Smooth muscle cell (in vitro differentiated cells): ENCODE measurements around the gene MAST2. TPM values are rescaled to one million over a fixed set of nuclear protein-coding genes. Genes with fewer than 3 reads are reported as not detected.

ENCODE experiments used
- DNase-seq: peaks from one replicate; lab custom pipeline; 2025; ENCODE audit not compliant: unreplicated experiment; lab: John Stamatoyannopoulos, UW
- H2AFZ ChIP-seq: fragments of 200-600 bp; sonication (generic); 2 replicates; pipeline ENCODE4 v1.6.0; 2016; ENCODE audit warnings: antibody characterized with exemption, low read depth, mild to moderate bottlenecking
- H3F3A ChIP-seq: fragments of 200-600 bp; sonication (generic); 2 replicates; pipeline ENCODE4 v1.6.0; 2017; ENCODE audit warnings: antibody characterized with exemption, low read depth
- H3K27ac ChIP-seq: fragments of 200-600 bp; sonication (generic); 2 replicates; pipeline ENCODE4 v1.5.1; 2016; ENCODE audit warnings: low read depth, mild to moderate bottlenecking
- H3K27me3 ChIP-seq: fragments of 200-600 bp; sonication (generic); 2 replicates; pipeline ENCODE4 v1.6.1; 2016; ENCODE audit warnings: low read depth, mild to moderate bottlenecking
- H3K36me3 ChIP-seq: fragments of 200-600 bp; sonication (generic); 2 replicates; pipeline ENCODE4 v1.5.1; 2016; ENCODE audit warnings: low read depth
- H3K4me1 ChIP-seq: fragments of 200-600 bp; sonication (generic); 2 replicates; pipeline ENCODE4 v1.5.1; 2016; ENCODE audit warnings: low read depth
- H3K4me2 ChIP-seq: fragments of 200-600 bp; sonication (generic); 2 replicates; pipeline ENCODE4 v1.6.0; 2016; ENCODE audit warnings: mild to moderate bottlenecking
- H3K4me3 ChIP-seq: fragments of 200-600 bp; sonication (generic); 2 replicates; pipeline ENCODE4 v1.5.1; 2016; ENCODE audit warnings: mild to moderate bottlenecking
- H3K79me2 ChIP-seq: fragments of 200-600 bp; sonication (generic); 2 replicates; pipeline ENCODE4 v1.6.0; 2016; ENCODE audit warnings: low read depth, mild to moderate bottlenecking
- H3K9ac ChIP-seq: fragments of 200-600 bp; sonication (generic); 2 replicates; pipeline ENCODE4 v1.6.0; 2016; ENCODE audit warnings: low read depth
- H3K9me3 ChIP-seq: fragments of 200-600 bp; sonication (generic); replicated peaks from 2 replicates; pipeline ENCODE4 v1.5.1; 2016; ENCODE audit warnings: low read depth
- H4K20me1 ChIP-seq: fragments of 200-600 bp; sonication (generic); 2 replicates; pipeline ENCODE4 v1.6.0; 2016; ENCODE audit warnings: low read depth
- WGBS: methylation state at CpG from one replicate; pipeline ENCODE4 v1.1.7; 2016; ENCODE audit warnings: low lambda C conversion rate; 5-methylcytosine and 5-hydroxymethylcytosine counted together
- polyA plus RNA-seq: library from polyadenylated mRNA; unstranded; fragments of >200 nt; fragmentation: Nextera tagmentation; extraction: Ambion mirVana; gene quantifications from 2 replicates; pipeline ENCODE4 v1.2.1, GENCODE V29; 2016
- total RNA-seq: library from RNA; depleted of rRNA; stranded (reverse); fragments of >200 nt; gene quantifications from 2 replicates; pipeline ENCODE4 v1.2.3, GENCODE V29; 2014
- TF ChIP-seq, protein P1 (sequence below): fragments of 200-600 bp; sonication (generic); IDR thresholded peaks from 2 replicates; pipeline ENCODE4 v1.5.1; 2017; ENCODE audit warnings: borderline replicate concordance, mild to moderate bottlenecking, antibody characterized with exemption; ENCODE audit not compliant: insufficient read depth, poor library complexity, severe bottlenecking

MAST2 gene
- total and polyA plus RNA-seq, 2 experiments from 2014 or later, result 18.4 to 26.2 TPM

DNA sequence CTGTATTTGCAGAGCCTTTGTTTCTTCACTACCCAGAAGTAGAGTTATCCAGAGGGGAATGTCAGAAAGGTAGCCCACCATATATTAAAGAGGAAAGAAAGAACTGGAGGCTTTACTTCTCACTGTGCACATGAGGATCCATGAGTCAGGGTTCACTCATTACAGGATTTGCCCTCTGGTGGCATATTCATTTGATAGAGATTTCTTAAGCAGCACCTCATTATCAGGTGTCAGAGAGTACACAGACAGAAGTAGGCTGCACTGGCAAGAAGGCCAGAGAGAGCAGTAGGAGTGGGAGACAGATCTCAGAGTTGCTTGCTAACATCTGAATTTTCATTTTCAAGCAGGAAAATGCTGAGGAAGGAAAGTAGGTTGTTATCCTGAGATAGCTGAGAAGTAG lies 205.2 kb downstream of the MAST2 start:
- TF ChIP-seq, protein P1, sequence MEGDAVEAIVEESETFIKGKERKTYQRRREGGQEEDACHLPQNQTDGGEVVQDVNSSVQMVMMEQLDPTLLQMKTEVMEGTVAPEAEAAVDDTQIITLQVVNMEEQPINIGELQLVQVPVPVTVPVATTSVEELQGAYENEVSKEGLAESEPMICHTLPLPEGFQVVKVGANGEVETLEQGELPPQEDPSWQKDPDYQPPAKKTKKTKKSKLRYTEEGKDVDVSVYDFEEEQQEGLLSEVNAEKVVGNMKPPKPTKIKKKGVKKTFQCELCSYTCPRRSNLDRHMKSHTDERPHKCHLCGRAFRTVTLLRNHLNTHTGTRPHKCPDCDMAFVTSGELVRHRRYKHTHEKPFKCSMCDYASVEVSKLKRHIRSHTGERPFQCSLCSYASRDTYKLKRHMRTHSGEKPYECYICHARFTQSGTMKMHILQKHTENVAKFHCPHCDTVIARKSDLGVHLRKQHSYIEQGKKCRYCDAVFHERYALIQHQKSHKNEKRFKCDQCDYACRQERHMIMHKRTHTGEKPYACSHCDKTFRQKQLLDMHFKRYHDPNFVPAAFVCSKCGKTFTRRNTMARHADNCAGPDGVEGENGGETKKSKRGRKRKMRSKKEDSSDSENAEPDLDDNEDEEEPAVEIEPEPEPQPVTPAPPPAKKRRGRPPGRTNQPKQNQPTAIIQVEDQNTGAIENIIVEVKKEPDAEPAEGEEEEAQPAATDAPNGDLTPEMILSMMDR, result no peak
- H3K79me2 ChIP-seq, result no peaks in the 10 kb centered on the region
- H3F3A ChIP-seq, result no peaks in the 10 kb centered on the region
- H3K36me3 ChIP-seq, result peaks cover 15% of the 10 kb centered on the region
- DNase-seq, result no peak
- H3K4me2 ChIP-seq, result no peak overlapping the region
- H3K9ac ChIP-seq, result no peak overlapping the region
- H4K20me1 ChIP-seq, result no peaks in the 10 kb centered on the region
- no peaks in the 10 kb centered on the region for H3K4me1 ChIP-seq
- no peaks in the 10 kb centered on the region for H3K9me3 ChIP-seq
- no peak overlapping the region for H2AFZ ChIP-seq
- no peak overlapping the region for H3K27ac ChIP-seq
- H3K4me3 ChIP-seq, result no peak overlapping the region
- no peaks in the 10 kb centered on the region for H3K27me3 ChIP-seq

GRCh38 chr1:46010611-46011010 lies 207.2 kb downstream of the MAST2 start:
- Histone ChIP-seq H3K9me3 (no peaks in the 10 kb centered on the region), H3K27me3 (no peaks in the 10 kb centered on the region), H3K36me3 (peaks cover 15% of the 10 kb centered on the region), H3K4me1 (no peaks in the 10 kb centered on the region), H3K4me3 (no peak overlapping the region), H2AFZ (no peak overlapping the region), H3K9ac (no peak overlapping the region), H3K79me2 (no peaks in the 10 kb centered on the region), H3F3A (no peaks in the 10 kb centered on the region), H3K27ac (no peak overlapping the region), H4K20me1 (no peaks in the 10 kb centered on the region), H3K4me2 (no peak overlapping the region)
- WGBS, result 100% methylated on average over 6 of the region's 6 CpGs
- DNase-seq, result no peak
- TF ChIP-seq, protein P1, result no peak

GRCh38 chr1:46011121-46011695 lies 207.8 kb downstream of the MAST2 start:
- Histone ChIP-seq H4K20me1 (no peaks in the 10 kb centered on the region), H3K36me3 (peaks cover 15% of the 10 kb centered on the region), H2AFZ (no peak overlapping the region), H3K27me3 (no peaks in the 10 kb centered on the region), H3F3A (no peaks in the 10 kb centered on the region), H3K9ac (no peak overlapping the region), H3K27ac (no peak overlapping the region), H3K4me3 (no peak overlapping the region), H3K4me1 (no peaks in the 10 kb centered on the region), H3K4me2 (no peak overlapping the region), H3K9me3 (no peaks in the 10 kb centered on the region), H3K79me2 (no peaks in the 10 kb centered on the region)
- TF ChIP-seq, protein P1, result no peak
- 82% methylated on average over 7 of the region's 7 CpGs for WGBS
- DNase-seq, result no peak

GRCh38 chr1:46012236-46012635 lies 208.8 kb downstream of the MAST2 start:
- Histone ChIP-seq H3K36me3 (peaks cover 15% of the 10 kb centered on the region), H3K9ac (no peak overlapping the region)
- TF ChIP-seq, protein P1, result no peak

More at GRCh38 chr1:46012236-46012635, 208.8 kb downstream of the MAST2 start:
- no peaks in the 10 kb centered on the region for H3K9me3 ChIP-seq
- WGBS, result 91% methylated on average over 1 of the region's 1 CpG
- no peaks in the 10 kb centered on the region for H4K20me1 ChIP-seq
- no peak overlapping the region for H2AFZ ChIP-seq
- H3F3A ChIP-seq, result no peaks in the 10 kb centered on the region
- no peak overlapping the region for H3K4me3 ChIP-seq
- H3K27ac ChIP-seq, result no peak overlapping the region
- H3K4me1 ChIP-seq, result no peaks in the 10 kb centered on the region
- H3K4me2 ChIP-seq, result no peak overlapping the region
- no peaks in the 10 kb centered on the region for H3K27me3 ChIP-seq
- H3K79me2 ChIP-seq, result no peaks in the 10 kb centered on the region
- no peak for DNase-seq
